HUES64 (cell line): ENCODE data around the gene RBM26.

Experiments
- H3K27ac ChIP-seq: 2 replicates; pipeline ENCODE4 v1.7.0; 2013; ENCODE audit warnings: low read depth, low read length, inconsistent platforms
- H3K27me3 ChIP-seq: 2 replicates; pipeline ENCODE4 v1.6.1; 2013; ENCODE audit warnings: mild to moderate bottlenecking, low read length; ENCODE audit not compliant: insufficient read depth
- H3K36me3 ChIP-seq: 2 replicates; pipeline ENCODE4 v1.6.1; 2013; ENCODE audit warnings: mild to moderate bottlenecking, low read length; ENCODE audit not compliant: insufficient read depth
- H3K4me1 ChIP-seq: 2 replicates; pipeline ENCODE4 v1.6.1; 2013; ENCODE audit warnings: mild to moderate bottlenecking, low read length, moderate library complexity; ENCODE audit not compliant: insufficient read depth
- H3K4me3 ChIP-seq: 2 replicates; pipeline ENCODE4 v1.5.1; 2013; ENCODE audit warnings: mild to moderate bottlenecking, low read length, moderate library complexity
- H3K9ac ChIP-seq: 2 replicates; pipeline ENCODE4 v1.6.1; 2013; ENCODE audit warnings: mild to moderate bottlenecking, low read depth, low read length
- H3K9me3 ChIP-seq: 2 replicates; pipeline ENCODE4 v1.6.1; 2013; ENCODE audit warnings: low read depth, low read length; ENCODE audit not compliant: insufficient read depth
- WGBS: fragments of 150-250, 120-280 bp; methylation state at CpG from one replicate; pipeline ENCODE4 v1.1.7; 2013; ENCODE audit warnings: missing lambda C conversion rate; 5-methylcytosine and 5-hydroxymethylcytosine counted together

Gene RBM26

DNA sequence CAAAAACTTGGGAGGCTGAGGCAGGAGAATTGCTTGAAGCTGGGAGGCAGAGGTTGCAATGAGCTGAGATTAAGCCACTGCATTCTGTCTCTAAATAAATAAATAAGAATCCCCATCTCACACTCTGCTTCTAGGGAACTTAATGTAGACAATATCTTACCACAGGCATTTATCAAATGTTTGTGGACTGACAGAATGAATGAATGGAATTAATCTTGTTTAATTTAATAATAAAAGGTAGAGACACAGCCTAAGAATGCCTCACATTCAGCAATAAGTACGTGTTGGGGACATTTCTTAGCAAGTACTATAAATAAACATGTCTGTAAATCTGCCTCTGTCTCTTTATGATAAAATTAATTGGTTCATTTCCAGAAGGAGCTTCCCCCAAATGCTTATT is 36.2 kb upstream of the RBM26 start:
- Histone ChIP-seq H3K36me3 (no peaks in the 10 kb centered on the region), H3K27ac (no peak overlapping the region), H3K9ac (no peak overlapping the region), H3K27me3 (no peaks in the 10 kb centered on the region), H3K9me3 (no peaks in the 10 kb centered on the region), H3K4me1 (no peaks in the 10 kb centered on the region; the same call in 1 of the 2 replicates), H3K4me3 (no peak overlapping the region)
- no CpG with 5 or more reads among the region's 1 CpG for WGBS

DNA sequence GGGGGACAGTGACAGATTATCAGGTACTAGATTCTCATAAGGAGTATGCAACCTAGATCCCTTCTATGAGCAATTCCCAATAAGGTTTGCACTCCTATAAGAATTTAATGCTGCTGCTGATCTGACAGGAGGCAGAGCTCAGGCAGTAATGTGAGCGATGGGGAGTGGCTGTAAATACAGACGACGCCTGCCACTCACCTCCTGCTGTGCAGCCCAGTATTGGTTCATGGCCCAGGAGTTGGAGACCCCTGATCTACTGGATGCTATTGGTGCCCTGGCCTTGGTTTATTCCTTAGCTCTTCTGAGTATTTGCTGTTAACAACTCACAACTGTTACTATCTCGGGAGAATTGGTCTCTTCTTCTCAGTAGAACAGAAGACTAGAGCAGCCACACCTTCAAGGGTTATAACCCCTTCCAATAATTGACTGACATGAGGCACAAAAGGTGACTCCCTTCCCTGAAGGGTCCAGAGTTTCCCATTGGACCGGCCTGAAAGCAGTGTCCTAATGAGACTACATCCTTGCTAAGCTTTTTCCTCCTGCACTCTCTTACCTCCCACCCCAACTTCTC is 35.0 kb upstream of the RBM26 start:
- no peak overlapping the region for H3K27ac ChIP-seq
- H3K27me3 ChIP-seq: no peaks in the 10 kb centered on the region
- WGBS: 84% methylated on average over 5 of the region's 5 CpGs
- H3K4me1 ChIP-seq: no peaks in the 10 kb centered on the region
- H3K4me3 ChIP-seq: no peak overlapping the region
- no peaks in the 10 kb centered on the region for H3K9me3 ChIP-seq
- H3K36me3 ChIP-seq: no peaks in the 10 kb centered on the region
- no peak overlapping the region for H3K9ac ChIP-seq

DNA sequence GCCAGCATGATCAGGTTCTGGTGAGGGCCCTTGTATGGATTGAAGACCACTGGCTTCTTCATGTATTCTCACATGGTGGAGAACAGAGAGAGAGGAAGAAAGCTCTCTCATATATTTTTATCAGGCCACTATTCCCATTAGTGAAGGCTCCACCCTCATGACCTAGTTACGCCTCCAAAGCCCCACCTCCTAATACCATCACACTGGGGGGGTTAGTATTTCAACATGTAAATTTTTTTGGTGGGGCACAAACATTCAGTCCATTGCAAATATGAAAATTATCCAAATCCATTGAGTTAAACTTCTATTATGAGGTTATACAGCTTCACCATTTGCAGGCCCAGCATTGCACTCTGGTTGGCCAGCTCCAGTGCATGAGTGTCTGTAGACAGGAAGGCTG is 33.2 kb upstream of the RBM26 start:
- H3K9me3 ChIP-seq: no peaks in the 10 kb centered on the region
- H3K27me3 ChIP-seq: no peaks in the 10 kb centered on the region
- H3K4me1 ChIP-seq: no peaks in the 10 kb centered on the region
- H3K9ac ChIP-seq: no peak overlapping the region
- no peaks in the 10 kb centered on the region for H3K36me3 ChIP-seq
- WGBS: no CpG with 5 or more reads among the region's 1 CpG
- H3K27ac ChIP-seq: no peak overlapping the region
- H3K4me3 ChIP-seq: no peak overlapping the region

GRCh38 chr13:79435561-79435990 is 29.5 kb upstream of the RBM26 start:
- Histone ChIP-seq H3K4me1 (no peaks in the 10 kb centered on the region), H3K27me3 (no peaks in the 10 kb centered on the region), H3K27ac (no peak overlapping the region), H3K9ac (no peak overlapping the region), H3K4me3 (no peak overlapping the region), H3K36me3 (no peaks in the 10 kb centered on the region), H3K9me3 (no peaks in the 10 kb centered on the region)
- WGBS: no CpG with 5 or more reads among the region's 1 CpG

- Histone ChIP-seq H3K4me3 (no peak overlapping the region), H3K9ac (no peak overlapping the region), H3K36me3 (no peaks in the 10 kb centered on the region), H3K4me1 (no peaks in the 10 kb centered on the region), H3K9me3 (no peaks in the 10 kb centered on the region), H3K27me3 (no peaks in the 10 kb centered on the region), H3K27ac (no peak overlapping the region)
- 100% methylated on average over 1 of the region's 1 CpG for WGBS
Observed at GRCh38 chr13:79434556-79434955, 28.5 kb upstream of the RBM26 start.

DNA sequence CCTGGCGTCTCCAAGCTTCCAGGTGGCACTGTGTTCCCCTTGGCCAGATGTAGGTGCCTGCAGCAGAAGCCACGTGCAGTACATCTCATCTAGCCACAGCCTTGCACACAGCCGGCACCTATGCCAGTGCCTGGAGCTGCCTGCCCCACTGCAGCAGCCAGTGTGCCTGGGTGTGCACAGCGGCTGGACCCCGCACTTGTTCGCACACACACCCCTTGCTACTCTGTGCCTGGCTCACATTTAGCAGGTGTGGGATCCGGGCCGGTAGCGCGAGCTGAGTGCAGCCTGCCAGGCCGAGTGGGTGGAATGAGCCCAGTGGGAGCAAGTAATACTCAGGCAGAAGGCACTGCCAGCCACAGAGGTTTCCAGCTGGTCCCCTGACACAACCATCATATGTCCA is 26.9 kb upstream of the RBM26 start:
- Histone ChIP-seq H3K36me3 (no peaks in the 10 kb centered on the region), H3K9me3 (no peaks in the 10 kb centered on the region), H3K9ac (no peak overlapping the region), H3K4me1 (no peaks in the 10 kb centered on the region), H3K27me3 (no peaks in the 10 kb centered on the region), H3K27ac (no peak overlapping the region), H3K4me3 (no peak overlapping the region)
- 96% methylated on average over 11 of the region's 11 CpGs for WGBS

DNA sequence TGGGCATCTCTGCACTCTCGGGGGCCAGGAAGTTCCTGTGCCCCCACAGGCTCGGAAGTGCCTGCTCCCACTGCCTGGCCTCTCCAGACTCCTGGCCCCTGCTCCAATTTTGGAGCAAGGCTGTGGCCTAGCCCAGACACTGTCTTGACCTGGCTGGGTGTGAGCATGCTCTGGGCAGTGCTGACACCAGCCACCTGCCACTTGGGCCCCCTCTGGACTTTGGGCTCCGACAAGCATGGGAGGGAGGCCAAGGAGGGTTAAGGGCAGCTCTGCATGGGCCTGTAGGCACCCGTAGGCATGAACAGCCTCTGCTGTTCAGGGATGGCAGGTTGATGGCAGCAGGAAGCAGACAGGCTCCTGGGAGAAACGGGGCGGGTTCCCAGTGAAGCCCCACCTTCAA is 26.0 kb upstream of the RBM26 start:
- Histone ChIP-seq H3K36me3 (no peaks in the 10 kb centered on the region), H3K9ac (no peak overlapping the region), H3K27me3 (no peaks in the 10 kb centered on the region), H3K9me3 (no peaks in the 10 kb centered on the region), H3K27ac (no peak overlapping the region), H3K4me1 (no peaks in the 10 kb centered on the region), H3K4me3 (no peak overlapping the region)
- 96% methylated on average over 6 of the region's 6 CpGs for WGBS

DNA sequence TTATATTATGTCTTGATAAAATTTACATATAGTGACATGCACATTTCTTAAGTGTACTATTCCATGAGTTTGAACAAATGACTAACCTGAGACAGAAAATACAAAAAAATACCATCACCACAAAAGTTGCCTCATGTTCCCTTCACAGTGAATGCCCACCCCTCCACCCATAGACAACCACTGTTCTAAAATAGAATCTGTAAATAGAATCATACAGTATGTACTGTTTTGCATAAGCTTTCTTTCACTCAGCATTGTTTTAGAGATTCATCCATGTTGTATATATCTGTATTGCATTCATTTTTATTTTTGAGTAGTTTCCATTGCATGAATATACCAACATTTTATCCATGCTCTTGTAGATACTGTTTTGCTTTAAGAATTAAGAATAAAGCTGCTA is 23.3 kb upstream of the RBM26 start:
- no peak overlapping the region for H3K9ac ChIP-seq
- no peaks in the 10 kb centered on the region for H3K4me1 ChIP-seq
- H3K27ac ChIP-seq: no peak overlapping the region
- no peaks in the 10 kb centered on the region for H3K36me3 ChIP-seq
- no peaks in the 10 kb centered on the region for H3K9me3 ChIP-seq
- H3K27me3 ChIP-seq: no peaks in the 10 kb centered on the region
- H3K4me3 ChIP-seq: no peak overlapping the region

DNA sequence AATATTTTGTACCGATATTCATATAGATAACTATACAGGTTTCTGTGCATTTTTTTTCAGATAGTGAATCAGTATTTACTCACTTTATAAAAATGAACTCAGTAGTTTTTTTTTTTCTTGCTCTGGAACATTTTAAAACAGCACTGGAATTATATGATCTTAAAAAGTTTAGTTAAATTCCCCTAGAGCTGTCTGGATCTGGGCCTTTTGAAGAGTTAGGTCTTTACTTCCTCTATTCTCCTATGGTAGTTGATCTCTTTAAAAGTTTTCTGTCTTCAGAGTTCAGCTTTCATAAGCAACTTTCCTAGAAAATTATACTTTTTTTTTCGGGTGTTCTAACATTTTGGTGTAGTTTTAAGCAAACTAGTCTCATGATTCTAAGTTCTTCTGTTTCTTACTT is 21.8 kb upstream of the RBM26 start:
- Histone ChIP-seq H3K9ac (no peak overlapping the region), H3K4me1 (no peaks in the 10 kb centered on the region), H3K9me3 (no peaks in the 10 kb centered on the region), H3K27ac (no peak overlapping the region), H3K4me3 (no peak overlapping the region), H3K36me3 (no peaks in the 10 kb centered on the region), H3K27me3 (no peaks in the 10 kb centered on the region)
- no CpG with 5 or more reads among the region's 2 CpGs for WGBS

DNA sequence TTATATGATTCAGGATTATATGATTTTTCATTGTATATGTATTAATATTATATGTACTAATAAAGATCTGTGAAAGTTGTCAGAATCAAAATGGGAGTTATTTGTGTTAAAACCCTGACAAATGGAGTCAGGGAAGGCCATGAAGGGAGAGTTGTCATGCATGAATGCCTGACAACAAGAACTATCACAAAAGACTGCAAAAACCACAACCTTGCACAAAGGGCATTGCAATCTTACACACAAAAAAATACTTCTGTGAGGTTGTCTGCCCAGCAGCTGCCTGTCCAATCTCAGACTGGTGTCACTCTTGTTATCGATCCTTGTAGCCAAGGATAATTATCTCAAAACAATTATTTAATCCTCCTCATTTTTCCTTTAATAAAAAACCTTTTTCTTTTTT is 21.2 kb upstream of the RBM26 start:
- 87% methylated on average over 1 of the region's 1 CpG for WGBS
- Histone ChIP-seq H3K4me3 (no peak overlapping the region), H3K9me3 (no peaks in the 10 kb centered on the region), H3K27me3 (no peaks in the 10 kb centered on the region), H3K4me1 (no peaks in the 10 kb centered on the region), H3K27ac (no peak overlapping the region), H3K36me3 (no peaks in the 10 kb centered on the region), H3K9ac (no peak overlapping the region)

- Histone ChIP-seq H3K4me1 (no peaks in the 10 kb centered on the region), H3K9ac (no peak overlapping the region), H3K27ac (no peak overlapping the region), H3K4me3 (no peak overlapping the region), H3K27me3 (no peaks in the 10 kb centered on the region), H3K36me3 (no peaks in the 10 kb centered on the region), H3K9me3 (no peaks in the 10 kb centered on the region)
- 72% methylated on average over 2 of the region's 2 CpGs for WGBS
Observed at GRCh38 chr13:79423801-79424642, 18.0 kb upstream of the RBM26 start.
